ENCODE data around the gene GPN2. TPM values are rescaled to one million over a fixed set of nuclear protein-coding genes. Genes with fewer than 3 reads are reported as not detected.

Gene GPN2
- total RNA-seq, 1 donor from 2014 or later = 46.4 TPM

DNA sequence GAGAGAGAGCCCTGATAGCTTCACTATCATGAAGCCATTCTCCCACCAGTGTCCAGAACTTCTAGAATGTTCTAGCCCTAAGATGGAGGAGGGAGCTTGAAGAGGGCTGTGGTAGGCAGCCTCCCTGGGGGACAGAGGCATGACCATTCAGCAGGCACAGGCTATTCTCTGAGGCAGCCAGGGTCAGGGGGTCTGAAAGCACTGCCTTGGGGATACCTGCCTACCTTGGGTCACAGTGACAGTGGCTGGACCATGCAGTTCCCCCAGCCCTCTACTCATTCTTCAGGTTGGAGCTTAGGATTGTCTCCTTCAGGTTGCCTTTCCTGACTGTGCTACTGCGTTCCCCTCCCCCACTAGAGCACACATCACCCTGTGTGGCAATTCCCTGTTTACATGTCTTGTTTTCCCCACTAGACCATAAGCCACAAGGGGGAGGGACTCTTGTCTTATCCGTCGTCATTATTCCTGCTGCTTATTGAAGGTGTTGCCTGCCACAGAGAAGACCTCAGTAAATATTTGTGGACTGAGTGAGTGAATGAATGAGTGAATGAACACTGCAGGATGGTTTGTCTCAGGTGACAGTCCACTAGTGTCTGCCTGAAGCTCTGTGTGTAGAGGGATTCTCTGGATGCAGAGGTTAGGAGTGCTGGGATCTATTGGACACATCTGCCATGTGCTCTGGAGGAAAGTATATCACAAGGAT is 58.4 kb downstream of the GPN2 start:
- DNase-seq (ENCODE audit: low spot score) = no peak
- peaks cover 78% of the 10 kb centered on the region for H3K4me1 Mint-ChIP-seq (ENCODE audit: low read depth)
- no peaks in the 10 kb centered on the region for H3K9me3 Mint-ChIP-seq
- peak overlapping the region; percentile 42 for H3K4me3 Mint-ChIP-seq
- H3K36me3 Mint-ChIP-seq (ENCODE audit: low read depth) = peaks cover 57% of the 10 kb centered on the region
- no peaks in the 10 kb centered on the region for H3K27me3 Mint-ChIP-seq (ENCODE audit: insufficient read depth)
- peak overlapping the region; percentile 99 for H3K27ac Mint-ChIP-seq
- intact Hi-C loops (cut with micrococcal nuclease) = loop anchor here (2.0 kb wide), 2 partner anchors 133 to 249 kb away; no protein-coding TSS in a partner anchor

DNA sequence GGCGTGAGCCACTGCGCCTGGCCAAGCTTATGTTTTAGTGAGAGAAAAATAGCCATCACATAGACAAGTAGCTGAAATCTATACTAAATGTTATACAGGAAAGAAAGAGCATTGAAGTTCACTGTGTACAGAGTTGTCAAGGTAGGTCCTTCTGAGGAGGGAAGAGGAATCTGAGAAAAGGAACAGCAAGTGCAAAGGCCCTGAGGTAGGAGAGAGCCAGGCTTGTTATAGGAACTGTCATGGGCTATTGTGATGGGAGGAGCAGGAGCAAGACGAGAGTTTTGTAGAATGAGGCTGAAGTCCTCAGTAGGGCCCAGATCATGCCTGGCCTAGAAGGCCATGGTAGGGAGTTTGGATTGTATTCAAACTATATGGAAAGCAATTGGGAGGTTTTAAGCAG is 59.0 kb downstream of the GPN2 start:
- Mint-ChIP-seq H3K27me3 (ENCODE audit: insufficient read depth) (no peaks in the 10 kb centered on the region), H3K27ac (peak overlapping the region; percentile 75), H3K9me3 (no peaks in the 10 kb centered on the region), H3K4me1 (ENCODE audit: low read depth) (peaks cover 80% of the 10 kb centered on the region), H3K36me3 (ENCODE audit: low read depth) (peaks cover 55% of the 10 kb centered on the region), H3K4me3 (peak overlapping the region; percentile 15)
- no peak for DNase-seq (ENCODE audit: low spot score)
- intact Hi-C loops (cut with micrococcal nuclease) = no loop called here

DNA sequence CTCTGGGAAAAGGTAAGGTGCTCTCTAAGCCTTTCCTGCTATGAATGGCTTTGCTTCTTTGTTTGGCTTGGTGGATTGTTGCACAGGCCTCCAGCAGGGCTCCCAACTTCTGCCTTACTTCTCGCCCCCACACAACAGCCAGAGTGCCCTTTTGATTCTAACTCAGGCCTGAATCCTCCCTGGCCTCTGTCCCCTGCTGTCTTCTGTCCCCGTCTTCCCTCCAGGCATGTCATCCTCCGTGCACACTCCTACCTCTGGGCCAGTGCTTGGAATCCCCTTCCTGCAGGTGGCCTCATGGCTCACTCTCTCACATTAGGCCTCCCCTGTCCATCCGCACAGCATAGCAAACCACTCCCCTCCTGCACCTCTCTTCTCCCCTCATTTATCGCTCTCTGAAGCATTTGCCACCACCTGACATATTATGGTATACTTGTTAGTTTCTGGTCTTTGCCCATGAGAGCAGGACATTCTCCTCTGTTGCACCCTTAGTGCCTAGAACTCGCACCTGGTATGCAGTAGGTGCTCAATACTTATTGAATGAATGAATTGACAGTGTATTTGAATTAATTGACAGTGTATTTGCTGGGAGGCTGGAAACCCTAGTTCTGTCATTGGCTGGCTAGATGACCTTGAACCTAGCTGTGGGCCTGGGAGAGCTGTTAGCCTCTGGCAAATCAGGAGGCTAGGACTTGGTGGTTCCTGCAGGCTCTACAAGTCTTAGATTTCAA is 60.7 kb downstream of the GPN2 start:
- no peak for DNase-seq (ENCODE audit: low spot score)
- intact Hi-C loops (cut with micrococcal nuclease) = loop anchor here (5.0 kb wide), 1 partner anchor 282 kb away; no protein-coding TSS in a partner anchor
- Mint-ChIP-seq H3K27me3 (ENCODE audit: insufficient read depth) (no peaks in the 10 kb centered on the region), H3K36me3 (ENCODE audit: low read depth) (peaks cover 46% of the 10 kb centered on the region), H3K4me3 (peak overlapping the region; percentile 98), H3K27ac (peak overlapping the region; percentile 97), H3K4me1 (ENCODE audit: low read depth) (peaks cover 85% of the 10 kb centered on the region), H3K9me3 (no peaks in the 10 kb centered on the region)

DNA sequence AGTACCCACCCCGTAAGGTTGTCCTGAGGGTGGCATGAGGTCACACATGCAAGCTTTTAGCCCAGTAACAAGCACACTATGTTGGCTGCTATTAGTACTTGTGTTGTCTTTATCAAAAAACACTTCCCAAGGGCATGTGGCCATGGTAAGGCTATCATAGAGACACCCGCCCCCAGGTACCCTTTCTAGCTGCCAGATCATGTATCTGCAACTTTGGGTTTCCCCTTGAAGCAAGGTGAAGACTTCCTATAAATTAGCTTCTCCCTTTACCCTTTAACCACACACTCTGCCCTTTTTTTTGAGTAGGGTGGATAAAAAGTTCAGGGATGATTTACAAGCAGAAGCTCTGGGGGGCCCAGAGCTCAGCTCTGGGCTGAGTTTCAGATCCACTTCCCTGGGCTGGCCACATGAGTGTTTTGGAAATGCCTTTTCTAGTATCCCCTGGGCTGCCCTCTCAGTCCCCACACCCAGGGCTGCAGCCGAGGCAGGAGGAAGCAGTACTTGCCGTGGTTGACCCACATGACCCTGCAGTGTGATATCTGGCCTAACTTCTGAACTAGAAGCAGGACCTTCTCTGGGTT is 61.6 kb downstream of the GPN2 start:
- Mint-ChIP-seq H3K4me3 (peak overlapping the region; percentile 98), H3K27ac (peak overlapping the region; percentile 97), H3K36me3 (ENCODE audit: low read depth) (peaks cover 40% of the 10 kb centered on the region), H3K9me3 (no peaks in the 10 kb centered on the region), H3K27me3 (ENCODE audit: insufficient read depth) (no peaks in the 10 kb centered on the region), H3K4me1 (ENCODE audit: low read depth) (peaks cover 77% of the 10 kb centered on the region)
- intact Hi-C loops (cut with micrococcal nuclease) = loop anchor here (5.0 kb wide), 1 partner anchor 281 kb away; no protein-coding TSS in a partner anchor
- no peak for DNase-seq (ENCODE audit: low spot score)

DNA sequence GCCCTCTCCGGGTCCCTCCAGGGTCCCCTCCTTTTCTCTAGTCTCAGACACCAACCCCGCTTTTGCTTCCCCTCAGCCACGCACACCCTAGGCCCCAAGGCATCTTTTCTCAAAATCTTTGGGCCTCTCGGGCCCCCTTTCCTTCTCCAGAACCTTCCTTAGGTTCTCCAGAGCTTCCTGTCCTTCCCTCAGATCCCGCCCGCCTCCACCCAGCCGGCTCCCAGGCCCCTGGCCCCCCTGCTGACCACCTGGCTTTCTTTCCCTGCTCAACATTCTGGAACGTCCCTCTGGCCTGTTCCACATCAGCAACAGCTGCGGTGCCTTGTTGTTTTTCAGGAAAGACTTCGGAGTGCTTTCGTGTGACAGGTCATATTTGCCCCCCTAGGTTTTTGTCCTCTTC is 62.4 kb downstream of the GPN2 start:
- peak overlapping the region; percentile 98 for H3K4me3 Mint-ChIP-seq
- H3K9me3 Mint-ChIP-seq = no peaks in the 10 kb centered on the region
- peak overlapping the region; percentile 97 for H3K27ac Mint-ChIP-seq
- H3K36me3 Mint-ChIP-seq (ENCODE audit: low read depth) = peaks cover 35% of the 10 kb centered on the region
- DNase-seq (ENCODE audit: low spot score) = no peak
- peaks cover 75% of the 10 kb centered on the region for H3K4me1 Mint-ChIP-seq (ENCODE audit: low read depth)
- intact Hi-C loops (cut with micrococcal nuclease) = loop anchor here (5.0 kb wide), 1 partner anchor 280 kb away; no protein-coding TSS in a partner anchor
- no peaks in the 10 kb centered on the region for H3K27me3 Mint-ChIP-seq (ENCODE audit: insufficient read depth)

DNA sequence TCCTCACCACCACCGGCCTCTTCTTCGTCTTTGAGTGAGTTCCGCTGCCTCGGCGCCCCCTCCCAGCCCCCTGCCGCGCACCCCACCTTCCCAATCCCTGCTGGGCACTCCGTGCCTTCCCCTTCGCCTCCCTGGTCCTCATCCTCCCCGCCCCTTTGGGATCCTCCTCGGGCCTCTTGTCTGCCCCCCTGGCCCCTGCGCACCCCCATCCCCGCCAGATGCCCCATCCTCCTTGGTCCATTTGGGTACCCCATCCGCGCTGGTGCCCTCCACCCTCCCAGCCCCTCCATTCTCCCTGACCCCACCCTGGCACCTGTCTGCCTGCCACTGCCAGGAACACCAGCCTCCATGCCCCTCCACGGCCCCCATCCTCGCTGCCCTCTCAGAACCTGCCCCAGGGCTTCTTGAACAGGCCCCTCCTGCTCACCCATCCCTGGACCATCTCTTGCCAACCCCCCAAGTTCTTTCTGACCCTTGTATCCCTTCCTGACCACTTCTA is 62.9 kb downstream of the GPN2 start:
- no peaks in the 10 kb centered on the region for H3K9me3 Mint-ChIP-seq
- H3K27ac Mint-ChIP-seq = peak overlapping the region; percentile 97
- peaks cover 31% of the 10 kb centered on the region for H3K36me3 Mint-ChIP-seq (ENCODE audit: low read depth)
- peak overlapping the region; percentile 98 for H3K4me3 Mint-ChIP-seq
- no peaks in the 10 kb centered on the region for H3K27me3 Mint-ChIP-seq (ENCODE audit: insufficient read depth)
- intact Hi-C loops (cut with micrococcal nuclease) = loop anchor here (5.0 kb wide), 1 partner anchor 280 kb away; no protein-coding TSS in a partner anchor
- no peak for DNase-seq (ENCODE audit: low spot score)
- peaks cover 70% of the 10 kb centered on the region for H3K4me1 Mint-ChIP-seq (ENCODE audit: low read depth)

DNA sequence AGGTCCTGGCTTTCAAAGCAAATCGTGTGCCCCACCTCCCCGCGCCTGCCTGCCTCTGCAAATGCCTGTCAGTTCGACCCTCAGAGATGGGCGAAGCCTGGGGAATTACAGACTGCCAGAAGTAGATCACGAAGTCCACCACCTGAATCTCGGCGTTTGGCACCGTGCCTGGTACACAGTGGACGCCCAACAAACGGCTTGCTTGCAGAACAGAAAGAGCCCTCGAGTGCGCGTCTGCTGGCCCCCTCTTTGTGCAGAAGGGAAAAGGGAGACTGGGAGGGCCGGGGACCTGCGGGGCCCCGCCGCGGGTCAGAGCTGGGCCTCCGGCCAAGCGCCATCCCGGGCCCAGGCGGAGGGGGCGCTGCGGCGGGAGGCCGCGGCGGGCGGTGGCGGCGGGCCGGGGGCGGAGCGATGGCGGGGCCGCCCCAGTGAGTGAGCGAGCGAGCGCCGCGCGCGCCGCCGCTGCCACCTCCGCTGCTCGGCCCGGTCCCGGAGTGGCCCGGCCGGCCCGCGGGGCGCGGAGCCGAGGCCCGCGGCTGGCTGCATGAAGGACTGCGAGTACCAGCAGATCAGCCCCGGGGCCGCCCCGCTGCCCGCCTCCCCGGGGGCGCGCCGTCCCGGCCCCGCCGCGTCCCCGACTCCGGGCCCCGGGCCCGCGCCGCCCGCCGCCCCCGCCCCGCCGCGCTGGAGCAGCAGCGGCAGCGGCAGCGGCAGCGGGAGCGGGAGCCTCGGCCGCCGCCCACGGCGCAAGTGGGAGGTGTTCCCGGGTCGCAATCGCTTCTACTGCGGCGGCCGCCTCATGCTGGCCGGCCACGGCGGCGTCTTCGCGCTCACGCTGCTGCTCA is 63.6 kb downstream of the GPN2 start, which contains the start of gene ZDHHC18:
TSS of gene ZDHHC18 (plus strand) at position 428 of the 845 bp plus-strand sequence. CDS start at position 545, 117 bp downstream.
- intact Hi-C loops (cut with micrococcal nuclease) = loop anchor here (1.0 to 5.0 kb wide), 2 partner anchors 16 to 279 kb away; no protein-coding TSS in a partner anchor
- no peaks in the 10 kb centered on the region for H3K27me3 Mint-ChIP-seq (ENCODE audit: insufficient read depth)
- peaks cover 25% of the 10 kb centered on the region for H3K36me3 Mint-ChIP-seq (ENCODE audit: low read depth)
- peak within 1 kb of the TSS; percentile 97 for H3K27ac Mint-ChIP-seq
- no peaks in the 10 kb centered on the region for H3K9me3 Mint-ChIP-seq
- peaks cover 63% of the 10 kb centered on the region for H3K4me1 Mint-ChIP-seq (ENCODE audit: low read depth)
- H3K4me3 Mint-ChIP-seq = peak within 1 kb of the TSS; percentile 98
- peak; percentile 74 for DNase-seq (ENCODE audit: low spot score)

Other genes starting within 250 kb of the GPN2 start
- gene ARID1A, start 194.3 kb downstream of the GPN2 start, total RNA-seq = 130 and 132 TPM in 2 replicates
- gene PIGV, start 102.3 kb downstream of the GPN2 start, total RNA-seq = 18.5 and 22.6 TPM in 2 replicates
- 87.3 and 94.4 TPM in 2 replicates for gene ZDHHC18, start 63.6 kb downstream of the GPN2 start, total RNA-seq
- 0.47 and 0.78 TPM in 2 replicates for gene SFN, start 27.1 kb downstream of the GPN2 start, total RNA-seq
- gene GPATCH3, start 10.2 kb upstream of the GPN2 start, total RNA-seq = 15.6 and 15.7 TPM in 2 replicates
- not detected in 2 replicates for gene NR0B2, start 23.7 kb upstream of the GPN2 start, total RNA-seq
- gene NUDC, start 31.5 kb upstream of the GPN2 start, total RNA-seq = 151 and 152 TPM in 2 replicates
- gene KDF1, start 70.2 kb upstream of the GPN2 start, total RNA-seq = not detected in 2 replicates
- gene TRNP1, start 103.4 kb upstream of the GPN2 start, total RNA-seq = 2.0 TPM in 2 replicates
- not detected in 2 replicates for gene TENT5B, start 122.6 kb upstream of the GPN2 start, total RNA-seq